Stimulated activated CD4-positive, alpha-beta T cell treated with anti-CD3 and anti-CD28 coated beads, Interleukin-15, amount 100 ng/mL, for 1 hour (primary cell): ENCODE results near the gene CAMK2B.

Source experiments
- DNase-seq, 2 donors: peaks; one replicate each; pipeline ENCODE4 v3.0.0-alpha.2; 2020; ENCODE audit warnings: low read depth in 1 of 2, low spot score in 1 of 2

Gene CAMK2B

GRCh38 chr7:44275957-44276570 is 49.3 kb downstream of the CAMK2B start:
- no peak for DNase-seq

GRCh38 chr7:44275146-44275545 is 50.2 kb downstream of the CAMK2B start:
- no peak for DNase-seq

DNA sequence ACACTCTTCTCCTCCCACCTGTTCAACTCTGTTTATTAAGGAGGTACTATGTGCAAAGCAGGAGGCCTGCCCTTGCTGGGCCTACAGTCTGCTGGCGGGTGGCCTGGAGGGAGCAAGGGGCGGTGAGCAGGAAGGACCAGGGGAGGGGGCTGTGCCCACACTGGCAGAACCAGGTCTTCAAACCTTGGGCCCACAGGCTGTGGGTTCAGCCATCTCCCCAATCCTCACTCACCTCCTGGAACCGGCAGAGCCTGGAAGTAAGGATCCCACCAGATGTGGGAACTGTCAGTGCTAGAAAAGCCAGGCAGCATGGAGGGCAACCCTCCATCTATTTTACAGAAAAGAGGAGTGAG is 50.8 kb downstream of the CAMK2B start:
- DNase-seq, result no peak

DNA sequence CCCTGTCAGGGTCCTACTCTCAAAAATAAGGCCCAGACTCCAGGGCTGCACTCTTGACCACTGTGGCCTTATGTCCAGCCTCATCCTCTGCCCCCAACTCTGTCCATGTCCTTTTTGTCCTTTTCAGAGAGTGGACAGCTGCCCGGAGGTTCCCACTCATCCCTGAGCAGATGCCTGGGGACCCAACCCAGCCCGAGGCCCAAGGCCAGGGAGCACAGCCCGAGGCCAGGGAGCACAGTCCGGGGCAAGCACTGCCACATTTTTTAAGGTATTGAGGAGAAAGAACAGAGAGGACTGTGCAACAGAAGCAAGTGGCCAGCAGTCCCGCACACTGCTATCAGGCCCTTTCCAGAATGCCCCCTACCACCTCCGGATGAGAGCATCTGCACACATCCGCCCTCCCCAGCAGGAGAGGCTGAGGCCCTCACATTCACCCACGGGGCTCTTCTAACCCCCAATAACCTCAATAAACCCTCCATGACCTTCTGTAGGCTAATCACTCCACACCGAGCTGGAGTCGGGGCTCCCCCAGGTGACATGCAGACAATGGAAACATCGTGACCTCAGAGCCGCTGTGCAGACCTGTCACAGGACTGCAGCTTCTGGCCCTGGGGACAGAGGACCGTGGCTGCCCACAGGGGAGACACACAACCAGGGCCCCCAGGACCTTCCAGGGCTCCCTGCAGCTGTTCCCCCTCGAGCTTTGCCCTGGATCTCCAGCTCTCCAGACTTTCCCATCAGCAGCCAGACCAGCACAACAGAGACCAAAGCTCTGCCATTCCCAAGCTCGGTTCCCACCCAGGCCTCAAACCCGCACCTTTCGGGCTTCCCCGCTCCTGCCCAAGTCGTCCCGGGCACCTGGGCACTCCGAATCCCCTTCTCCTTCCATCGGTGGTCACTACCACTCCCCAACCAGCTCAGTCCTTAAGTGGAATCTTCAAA is 51.4 kb downstream of the CAMK2B start:
- no peak for DNase-seq

GRCh38 chr7:44272981-44273380 is 52.4 kb downstream of the CAMK2B start:
- no peak for DNase-seq

- no peak for DNase-seq
These were observed 52.9 kb downstream of the CAMK2B start for GRCh38 chr7:44272456-44272855.

DNA sequence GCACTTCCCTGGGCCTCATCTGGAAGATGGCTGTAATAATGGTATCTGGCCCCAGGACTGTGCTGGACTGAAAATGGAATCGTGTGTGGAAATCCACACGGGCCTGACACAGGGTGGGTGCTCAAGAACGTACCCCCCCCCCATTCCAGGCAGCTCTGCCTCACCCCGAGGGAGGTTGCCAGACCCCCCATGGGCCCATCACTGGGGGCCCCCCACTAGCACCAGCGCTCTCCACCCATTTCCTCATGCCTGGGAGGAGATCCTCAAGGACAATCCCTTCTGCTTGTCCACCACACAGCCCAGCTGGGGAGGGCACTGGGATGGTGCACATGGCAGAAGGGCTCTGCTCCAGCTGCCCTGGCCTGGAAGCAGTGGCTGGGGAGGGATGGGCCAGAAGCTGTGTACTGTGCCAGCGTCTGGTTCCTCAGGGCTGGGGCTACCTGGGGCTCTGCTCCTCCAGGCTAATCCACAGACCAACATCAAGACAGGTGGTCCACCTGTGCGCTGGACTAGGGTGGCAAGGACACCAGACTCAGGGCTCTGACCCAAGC is 55.4 kb downstream of the CAMK2B start:
- DNase-seq, result no peak

DNA sequence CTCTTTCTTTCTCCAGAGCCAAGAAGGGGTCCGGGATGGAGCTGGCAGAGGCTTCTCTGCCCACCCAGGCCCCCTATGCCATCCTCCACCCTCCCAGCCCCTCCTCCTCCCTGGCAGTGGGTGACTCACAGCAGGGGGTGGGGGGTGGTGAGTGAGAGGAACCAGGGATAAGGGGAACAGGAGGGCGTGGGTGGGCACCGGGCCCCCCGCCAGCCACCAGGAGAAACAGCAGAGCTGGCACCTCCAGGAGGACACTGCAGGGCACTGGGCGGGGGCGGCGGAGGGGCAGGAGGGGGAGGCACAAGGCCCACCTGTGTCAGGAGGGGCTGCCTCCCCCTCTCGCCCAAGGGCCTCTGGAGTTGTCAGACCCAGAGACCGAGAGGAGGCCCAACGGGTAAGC is 56.0 kb downstream of the CAMK2B start:
- no peak for DNase-seq

- no peak for DNase-seq
These were observed 56.7 kb downstream of the CAMK2B start for GRCh38 chr7:44268671-44269070.

DNA sequence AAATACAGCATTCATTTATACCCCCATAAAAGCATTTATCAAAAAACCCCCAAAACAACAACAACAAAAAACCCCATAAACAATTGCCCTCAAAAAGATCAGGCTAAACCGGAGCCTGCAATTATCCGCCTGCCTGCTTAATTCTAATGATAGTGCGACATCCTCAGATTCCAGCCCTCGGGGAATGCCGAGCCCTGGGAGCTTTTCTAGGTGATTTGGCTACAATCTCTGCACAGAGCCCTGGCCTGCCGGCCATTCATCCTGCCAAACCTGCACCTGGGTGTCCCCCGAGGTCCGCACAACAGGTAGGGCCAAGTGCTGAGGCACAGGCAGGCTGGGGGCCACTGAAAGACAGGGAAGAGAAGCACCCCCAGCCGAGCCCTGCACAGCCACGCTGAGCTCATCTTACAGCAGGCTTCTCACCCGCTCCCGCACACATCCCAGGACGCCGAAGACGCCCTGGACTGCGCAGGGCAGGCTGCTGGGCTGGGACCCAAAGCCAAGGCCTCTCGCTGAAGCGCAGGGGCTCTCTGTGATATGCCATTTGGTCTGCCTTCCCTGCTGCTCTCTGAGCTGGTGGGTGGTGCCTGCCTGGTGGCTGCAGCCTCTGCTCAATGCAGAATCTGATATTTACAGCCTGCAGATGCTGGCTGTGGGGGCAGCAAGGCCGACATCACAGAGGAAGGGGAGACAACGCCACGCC is 57.5 kb downstream of the CAMK2B start:
- no peak for DNase-seq

- no peak for DNase-seq
These were observed 58.2 kb downstream of the CAMK2B start for GRCh38 chr7:44267178-44267577.

DNA sequence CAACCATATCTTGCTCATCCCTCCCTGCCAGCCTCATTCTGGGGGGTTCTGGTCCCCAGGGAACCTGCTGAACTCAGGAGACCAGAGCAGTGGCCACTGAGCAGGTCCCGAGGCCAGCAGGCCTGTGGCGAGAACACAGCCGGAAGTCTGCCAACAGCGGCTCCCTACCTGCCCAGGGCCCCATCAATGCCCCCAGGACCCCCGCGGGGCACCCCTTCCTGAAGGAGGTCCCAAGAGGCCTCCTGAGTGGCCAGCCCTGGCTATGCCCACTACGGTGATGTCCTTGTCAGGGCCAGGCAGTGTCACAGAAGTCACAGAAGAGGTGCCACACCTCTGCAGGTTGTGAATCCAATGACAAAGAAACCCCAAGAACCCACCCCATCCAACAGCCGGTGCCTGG is 58.9 kb downstream of the CAMK2B start:
- DNase-seq, result no peak

DNA sequence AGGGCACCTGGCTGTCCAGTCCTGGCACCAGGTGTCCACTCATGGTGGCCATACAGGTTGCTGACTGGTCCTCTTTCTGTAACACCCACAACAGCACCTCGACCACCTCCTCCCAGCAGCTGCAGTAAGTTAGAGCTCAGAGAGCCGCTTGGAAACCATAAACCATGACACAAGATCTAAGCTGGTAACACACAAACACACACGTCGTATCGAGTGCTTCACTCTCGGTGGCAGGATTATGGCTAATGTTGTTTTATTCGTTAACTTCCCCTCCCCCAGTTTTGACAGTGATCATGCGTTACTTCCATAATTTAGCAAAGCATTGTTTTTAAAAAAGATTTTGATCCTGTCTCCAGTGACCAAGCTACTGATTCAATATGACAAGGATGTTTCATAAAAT is 59.7 kb downstream of the CAMK2B start:
- DNase-seq, result no peak

DNA sequence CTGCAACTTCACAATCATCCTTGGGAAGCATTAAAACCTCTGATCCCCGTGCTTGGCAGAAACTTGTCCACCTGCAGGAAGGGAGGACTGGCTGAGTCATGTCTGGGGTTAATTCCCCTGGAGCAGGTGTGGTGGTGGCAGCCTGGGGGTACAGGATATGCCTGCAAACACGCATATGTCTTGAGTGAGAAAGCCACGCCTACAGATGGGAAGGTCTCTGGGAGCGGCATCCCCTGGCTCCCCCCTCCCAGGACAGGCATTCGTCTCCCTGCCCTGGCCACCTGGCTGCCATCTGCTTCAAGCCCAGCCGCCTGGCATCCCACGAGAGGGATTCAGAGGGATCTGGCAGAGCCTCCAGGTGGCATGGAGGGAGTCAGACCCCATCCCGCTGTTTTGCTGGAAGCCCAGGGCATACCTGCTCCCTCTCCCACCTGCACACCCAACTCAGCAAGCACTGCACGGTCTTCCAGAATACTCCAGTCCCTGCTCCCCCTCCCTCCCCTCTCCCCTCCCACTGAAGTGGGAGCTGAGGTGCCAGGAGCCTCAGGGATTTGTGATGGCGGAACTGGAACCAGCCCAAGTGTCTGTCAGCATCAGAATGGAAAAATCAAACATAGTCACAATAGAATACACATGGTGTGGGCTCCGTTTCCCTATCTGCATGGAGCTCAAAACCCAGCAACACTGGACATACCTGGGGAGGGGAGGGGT is 61.0 kb downstream of the CAMK2B start:
- no peak for DNase-seq

- no peak for DNase-seq
These were observed 61.9 kb downstream of the CAMK2B start for GRCh38 chr7:44263326-44264082.

DNA sequence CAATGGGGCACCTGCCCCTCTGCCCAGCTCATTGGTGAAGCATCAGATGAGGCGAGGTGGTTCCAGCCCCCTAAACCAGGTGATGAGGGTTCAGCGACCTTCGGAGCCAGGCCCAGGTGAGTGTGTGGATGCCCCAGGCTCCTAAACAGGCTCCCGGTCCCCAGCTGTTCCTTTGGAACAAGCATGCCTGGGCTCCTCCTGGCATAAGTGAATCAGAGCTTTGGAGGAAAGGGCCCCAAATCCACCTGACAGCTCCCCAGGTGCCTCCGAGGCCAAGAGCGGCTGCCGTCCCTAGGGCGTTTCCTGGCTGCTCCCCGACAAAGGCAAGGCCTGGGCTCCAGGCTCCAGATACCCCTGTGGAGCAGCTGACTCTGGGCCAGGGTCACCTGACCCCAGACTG is 63.4 kb downstream of the CAMK2B start:
- DNase-seq, result no peak

DNA sequence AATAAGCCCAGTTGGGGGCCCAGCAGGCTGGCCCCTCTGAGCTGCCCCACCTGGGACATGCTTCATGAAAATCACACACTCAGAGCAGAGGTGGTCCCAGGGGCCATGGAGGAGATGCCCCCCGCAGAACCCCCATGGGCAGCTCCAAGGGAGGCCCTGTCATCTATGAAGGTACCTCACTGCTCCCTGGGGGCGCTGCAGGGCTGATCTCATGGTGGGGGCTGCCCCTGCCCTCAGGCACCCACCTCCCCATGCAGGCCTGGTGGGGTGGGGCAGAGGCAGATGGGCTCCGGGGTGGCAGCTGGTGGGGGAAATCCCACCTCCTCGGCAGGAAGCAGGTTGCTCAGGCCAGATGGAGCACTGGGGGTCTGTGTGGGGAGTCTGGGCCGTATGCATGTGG is 64.2 kb downstream of the CAMK2B start:
- no peak for DNase-seq

GRCh38 chr7:44259547-44260457 is 65.6 kb downstream of the CAMK2B start:
- no peak for DNase-seq

DNA sequence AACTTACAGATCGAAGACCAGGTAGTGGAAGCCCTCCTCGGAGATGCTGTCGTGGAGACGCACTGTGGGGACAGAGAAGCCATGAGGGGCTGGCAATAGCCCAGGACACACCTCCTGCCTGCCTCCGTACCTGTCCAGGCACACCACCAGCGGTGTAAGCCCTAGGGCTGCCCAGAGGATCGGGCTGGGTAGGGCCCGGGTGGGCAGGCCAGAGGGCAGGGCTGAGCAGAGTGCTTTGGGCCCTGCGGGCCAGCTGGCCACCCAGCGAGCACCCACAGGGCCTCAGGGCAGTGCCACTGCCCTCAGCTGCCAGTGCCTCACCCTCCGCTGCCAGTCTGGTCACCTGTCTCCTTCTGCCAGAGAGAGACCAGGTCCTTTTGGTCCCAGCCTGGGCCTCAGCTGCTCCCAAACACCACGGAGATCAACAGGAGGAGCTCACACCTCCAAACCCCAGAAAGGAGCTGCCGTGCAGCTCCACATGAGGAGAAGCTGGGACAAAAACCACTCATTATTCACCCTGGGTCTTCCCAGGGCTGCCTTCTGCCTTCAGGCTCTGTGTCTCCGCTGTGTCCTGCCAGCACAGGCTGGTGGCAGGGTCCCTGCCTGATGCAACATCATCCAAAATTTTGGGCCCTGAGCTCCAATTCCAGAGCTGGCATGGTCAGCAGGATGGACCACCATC is 66.4 kb downstream of the CAMK2B start:
- DNase-seq, result no peak
